ENCODE data around the gene SFTPD. TPM values are rescaled to one million over a fixed set of nuclear protein-coding genes. Genes with fewer than 3 reads are reported as not detected.

Gene SFTPD
- total and polyA plus RNA-seq, 5 experiments from 2014 or later, result not detected

DNA sequence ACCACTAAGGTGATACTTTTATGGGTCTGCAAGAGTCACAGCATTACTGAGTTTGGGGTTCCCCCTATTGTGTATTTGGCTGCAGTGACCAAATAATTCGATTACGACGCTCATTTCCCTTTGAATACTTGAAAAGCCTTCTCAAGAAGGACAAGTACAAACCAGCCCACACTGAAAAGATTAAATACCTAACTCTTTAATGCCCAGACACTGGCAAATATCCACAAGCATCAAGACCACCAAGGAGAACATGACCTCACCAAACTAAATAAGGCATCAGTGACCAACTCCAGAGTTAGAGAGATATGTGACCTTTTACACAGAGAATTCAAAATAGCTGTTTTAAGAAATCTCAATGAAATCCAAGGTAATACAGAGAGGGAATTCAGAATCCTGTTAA lies 31.8 kb upstream of the SFTPD start:
- DNase-seq (no peak), ATAC-seq (no peak)
- Mint-ChIP-seq H3K4me1 (peaks cover 0 to 6% (median 3%) of the 10 kb centered on the region in 4 donors), H3K4me3 (peak overlapping the region in 4 of 10 donors; percentile 3 to 62 (median 26)), H3K27me3 (peaks cover 31 to 84% (median 58%) of the 10 kb centered on the region in 5 donors), H3K9me3 (peaks cover 0 to 12% (median 9%) of the 10 kb centered on the region in 9 donors), H3K27ac (no peak overlapping the region), H3K36me3 (peaks cover 2 to 7% (median 2%) of the 10 kb centered on the region in 3 donors)
- POLR2A ChIA-PET, result no interaction called here

- Mint-ChIP-seq H3K4me1 (peaks cover 0 to 6% (median 3%) of the 10 kb centered on the region in 4 donors), H3K9me3 (peaks cover 0 to 18% (median 12%) of the 10 kb centered on the region in 9 donors), H3K4me3 (no peak overlapping the region), H3K27me3 (peaks cover 33 to 84% (median 57%) of the 10 kb centered on the region in 5 donors), H3K27ac (no peak overlapping the region), H3K36me3 (peaks cover 2 to 12% (median 6%) of the 10 kb centered on the region in 3 donors)
- POLR2A ChIA-PET, result no interaction called here
- DNase-seq (no peak), ATAC-seq (no peak)
Measured at GRCh38 chr10:79979976-79980687, 31.2 kb upstream of the SFTPD start.

DNA sequence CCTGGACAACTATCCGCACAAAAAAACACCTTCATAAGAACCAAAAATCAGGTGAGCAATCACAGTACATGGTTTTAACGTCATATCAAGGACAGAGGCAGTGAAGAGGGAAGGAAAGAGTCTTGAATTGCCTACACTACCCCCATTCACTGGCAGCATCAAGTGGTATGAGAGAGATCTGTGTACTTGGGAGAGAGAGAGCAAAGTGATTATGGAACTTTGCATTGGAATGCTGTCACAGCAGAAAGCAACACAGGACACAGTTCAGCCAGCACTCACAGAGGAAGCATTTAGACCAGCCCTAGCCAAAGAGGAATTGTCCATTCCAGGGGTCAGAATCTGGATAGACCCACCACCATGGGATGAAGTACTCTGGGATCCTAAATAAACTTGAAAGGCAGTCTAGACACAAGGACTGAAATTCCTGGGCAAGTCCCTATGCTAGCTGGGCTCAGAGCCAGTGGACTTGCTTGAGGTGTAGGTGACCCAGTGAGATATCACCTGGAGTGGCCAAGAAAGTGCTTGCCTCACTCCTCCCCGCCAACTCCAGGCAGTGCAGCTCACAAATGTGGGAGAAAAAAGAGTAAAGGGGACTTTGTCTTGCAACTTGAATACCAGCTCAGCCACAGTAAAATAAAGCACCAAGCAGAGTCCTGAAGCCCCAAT lies 30.5 kb upstream of the SFTPD start:
- ATAC-seq (no peak), DNase-seq (no peak)
- H3K4me1 Mint-ChIP-seq, result peaks cover 0 to 6% (median 3%) of the 10 kb centered on the region in 4 donors
- no peak overlapping the region for H3K4me3 Mint-ChIP-seq
- H3K36me3 Mint-ChIP-seq, result peaks cover 2 to 17% (median 6%) of the 10 kb centered on the region in 3 donors
- POLR2A ChIA-PET, result no interaction called here
- no peak overlapping the region for H3K27ac Mint-ChIP-seq
- peaks cover 0 to 24% (median 14%) of the 10 kb centered on the region in 9 donors for H3K9me3 Mint-ChIP-seq
- peaks cover 34 to 84% (median 57%) of the 10 kb centered on the region in 5 donors for H3K27me3 Mint-ChIP-seq

- no peak for ATAC-seq
- H3K9me3 Mint-ChIP-seq, result peaks cover 0 to 24% (median 14%) of the 10 kb centered on the region in 9 donors
- no peak overlapping the region for H3K4me3 Mint-ChIP-seq
- DNase-seq, result no peak
- peaks cover 0 to 3% (median 0%) of the 10 kb centered on the region in 4 donors for H3K4me1 Mint-ChIP-seq
- peaks cover 2 to 21% (median 6%) of the 10 kb centered on the region in 3 donors for H3K36me3 Mint-ChIP-seq
- POLR2A ChIA-PET, result no interaction called here
- H3K27ac Mint-ChIP-seq, result no peak overlapping the region
- peaks cover 37 to 66% (median 41%) of the 10 kb centered on the region in 5 donors for H3K27me3 Mint-ChIP-seq
Measured at GRCh38 chr10:79976999-79977398, 28.1 kb upstream of the SFTPD start.

GRCh38 chr10:79970062-79970461 lies 21.2 kb upstream of the SFTPD start:
- Mint-ChIP-seq H3K4me1 (no peaks in the 10 kb centered on the region), H3K27me3 (peaks cover 11 to 18% (median 13%) of the 10 kb centered on the region in 5 donors)

GRCh38 chr10:79947787-79948424 lies 999 bp downstream of the SFTPD start:
- POLR2A ChIA-PET, result no interaction called here
- Mint-ChIP-seq H3K4me3 (no peak overlapping the region), H3K27me3 (peaks cover 2 to 6% (median 4%) of the 10 kb centered on the region in 5 donors), H3K36me3 (peaks cover 0 to 12% (median 0%) of the 10 kb centered on the region in 3 donors), H3K27ac (no peak overlapping the region), H3K4me1 (no peaks in the 10 kb centered on the region), H3K9me3 (peaks cover 2 to 28% (median 13%) of the 10 kb centered on the region in 9 donors)
- ATAC-seq (no peak), DNase-seq (no peak)

More at GRCh38 chr10:79970062-79970461, 21.2 kb upstream of the SFTPD start:
- H3K4me3 Mint-ChIP-seq, result no peak overlapping the region
- no peak for ATAC-seq
- peaks cover 0 to 26% (median 13%) of the 10 kb centered on the region in 9 donors for H3K9me3 Mint-ChIP-seq
- POLR2A ChIA-PET, result no interaction called here
- no peak overlapping the region for H3K27ac Mint-ChIP-seq
- peaks cover 0 to 16% (median 2%) of the 10 kb centered on the region in 3 donors for H3K36me3 Mint-ChIP-seq
- no peak for DNase-seq

GRCh38 chr10:79947083-79947415 lies 1.9 kb downstream of the SFTPD start:
- no peak overlapping the region for H3K4me3 Mint-ChIP-seq
- ATAC-seq (no peak), DNase-seq (no peak)
- peaks cover 0 to 10% (median 0%) of the 10 kb centered on the region in 3 donors for H3K36me3 Mint-ChIP-seq
- no peak overlapping the region for H3K27ac Mint-ChIP-seq
- peaks cover 0 to 2% (median 0%) of the 10 kb centered on the region in 4 donors for H3K4me1 Mint-ChIP-seq
- POLR2A ChIA-PET, result no interaction called here
- peaks cover 0 to 19% (median 9%) of the 10 kb centered on the region in 9 donors for H3K9me3 Mint-ChIP-seq
- H3K27me3 Mint-ChIP-seq, result peaks cover 0 to 5% (median 2%) of the 10 kb centered on the region in 5 donors

GRCh38 chr10:79946271-79947082 lies 2.4 kb downstream of the SFTPD start:
- H3K9me3 Mint-ChIP-seq, result peaks cover 0 to 15% (median 7%) of the 10 kb centered on the region in 9 donors
- H3K27me3 Mint-ChIP-seq, result peaks cover 0 to 7% (median 2%) of the 10 kb centered on the region in 5 donors
- no peak overlapping the region for H3K4me3 Mint-ChIP-seq
- H3K27ac Mint-ChIP-seq, result no peak overlapping the region
- peaks cover 0 to 2% (median 0%) of the 10 kb centered on the region in 4 donors for H3K4me1 Mint-ChIP-seq
- ATAC-seq (no peak), DNase-seq (no peak)
- POLR2A ChIA-PET, result no interaction called here
- peaks cover 0 to 6% (median 0%) of the 10 kb centered on the region in 3 donors for H3K36me3 Mint-ChIP-seq

GRCh38 chr10:79944428-79945395 lies 4.2 kb downstream of the SFTPD start:
- peaks cover 0 to 9% (median 2%) of the 10 kb centered on the region in 5 donors for H3K27me3 Mint-ChIP-seq
- H3K9me3 Mint-ChIP-seq, result no peaks in the 10 kb centered on the region
- POLR2A ChIA-PET, result no interaction called here
- no peak overlapping the region for H3K4me3 Mint-ChIP-seq
- H3K4me1 Mint-ChIP-seq, result peaks cover 0 to 9% (median under 1%) of the 10 kb centered on the region in 4 donors
- peak overlapping the region in 1 of 10 donors; percentile 25 for H3K27ac Mint-ChIP-seq
- no peak for ATAC-seq
- DNase-seq, result no peak
- no peaks in the 10 kb centered on the region for H3K36me3 Mint-ChIP-seq

DNA sequence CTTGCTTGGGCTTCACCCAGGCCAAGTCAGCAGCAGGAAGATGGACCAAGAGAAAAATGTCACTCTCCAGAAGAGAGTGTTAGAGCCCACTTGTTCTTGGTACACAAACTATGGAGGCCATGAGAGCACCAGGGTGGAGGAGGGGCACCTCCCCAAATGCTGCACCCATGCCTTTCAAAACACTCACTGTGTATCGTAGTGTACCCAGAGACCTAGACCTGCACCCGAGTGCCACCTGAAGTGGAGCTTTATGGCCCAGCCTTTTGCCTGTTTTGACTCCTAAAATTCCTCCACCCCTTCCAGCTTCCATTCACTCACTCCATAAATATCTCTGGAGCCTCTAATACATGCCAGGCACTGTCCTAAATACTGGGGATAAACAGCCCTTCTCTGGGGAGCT lies 5.0 kb downstream of the SFTPD start:
- Mint-ChIP-seq H3K36me3 (no peaks in the 10 kb centered on the region), H3K27me3 (peaks cover 0 to 9% (median 2%) of the 10 kb centered on the region in 5 donors), H3K4me3 (no peak overlapping the region), H3K4me1 (peaks cover 3 to 18% (median 9%) of the 10 kb centered on the region in 4 donors), H3K9me3 (no peaks in the 10 kb centered on the region), H3K27ac (peak overlapping the region in 1 of 10 donors; percentile 25)
- DNase-seq (no peak), ATAC-seq (no peak)
- POLR2A ChIA-PET, result no interaction called here
